Measurements from ENCODE around the gene NIM1K.
"Not testable (repeated sequence)": the region's sequence is repeated elsewhere in the genome, so short reads cannot be mapped to it uniquely, and the experiment has no call there.

NIM1K gene
- total RNA-seq, result 0 to 0.74 reads per million in 2 donors

DNA sequence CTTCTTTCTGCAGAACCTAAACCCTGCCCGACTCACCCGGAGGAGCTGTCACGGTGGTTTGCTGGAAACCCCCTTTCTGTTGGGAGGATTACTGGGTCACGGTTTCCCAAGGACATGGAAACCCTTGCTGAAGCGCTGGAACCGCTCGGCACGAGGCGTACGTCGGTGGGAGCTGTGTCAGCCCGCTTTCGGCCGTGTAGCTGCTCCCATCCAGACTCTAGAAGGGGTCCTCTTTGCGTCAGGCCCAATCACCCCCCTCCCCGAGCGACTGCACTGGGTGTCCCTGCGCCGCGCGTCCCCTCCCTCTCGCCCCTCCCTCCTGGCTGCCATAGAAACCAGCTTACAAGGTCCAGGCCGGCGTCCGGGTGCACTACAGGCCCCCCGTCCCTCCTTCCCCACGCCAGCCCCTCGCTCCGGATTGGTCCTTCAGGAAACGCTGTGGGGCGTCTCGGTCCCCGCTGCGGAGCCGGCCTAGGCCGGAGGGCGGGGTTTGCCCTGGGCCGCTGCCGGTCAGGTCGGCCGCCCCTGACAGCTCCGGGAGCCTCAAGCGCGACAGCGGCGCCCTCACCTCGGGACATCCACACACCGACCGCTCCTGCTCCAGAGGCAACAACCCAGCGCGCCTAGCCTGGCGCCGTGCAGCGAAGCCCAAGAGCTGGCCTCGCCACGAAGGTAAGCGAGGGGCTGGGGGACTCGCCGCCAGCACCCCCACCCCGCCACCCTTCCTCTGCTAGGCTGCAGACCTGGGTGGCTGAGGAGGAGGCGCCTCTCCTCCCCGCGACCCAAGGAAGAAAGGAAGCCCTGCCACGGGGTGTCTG lies at the start of gene NIM1K:
Gene NIM1K (plus strand): TSS at position 486 of the 818 bp plus-strand sequence. CDS start 53,551 bp downstream, outside the sequence.
- peak; percentile 5 to 39 (median 11) for DNase-seq

DNA sequence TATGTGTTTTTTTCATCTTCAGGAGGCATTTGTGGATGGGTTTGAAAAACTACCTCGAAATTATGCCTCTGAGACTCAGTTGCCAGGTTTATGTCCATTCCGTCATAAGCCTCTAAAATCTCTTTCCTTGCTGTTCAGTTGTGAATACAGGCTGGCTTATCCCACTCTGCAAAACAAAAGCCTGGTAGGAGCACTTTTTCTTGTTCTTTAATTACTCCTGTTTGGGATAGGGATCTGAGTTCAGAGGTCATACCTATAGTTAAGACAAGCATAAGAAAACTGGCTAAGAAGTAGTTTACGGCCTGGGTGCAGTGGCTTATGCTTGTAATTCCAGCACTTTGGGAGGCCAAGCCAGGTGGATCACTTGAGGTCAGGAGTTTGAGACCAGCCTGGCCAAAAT lies 47.0 kb upstream of the NIM1K start:
- DNase-seq, result no peak

DNA sequence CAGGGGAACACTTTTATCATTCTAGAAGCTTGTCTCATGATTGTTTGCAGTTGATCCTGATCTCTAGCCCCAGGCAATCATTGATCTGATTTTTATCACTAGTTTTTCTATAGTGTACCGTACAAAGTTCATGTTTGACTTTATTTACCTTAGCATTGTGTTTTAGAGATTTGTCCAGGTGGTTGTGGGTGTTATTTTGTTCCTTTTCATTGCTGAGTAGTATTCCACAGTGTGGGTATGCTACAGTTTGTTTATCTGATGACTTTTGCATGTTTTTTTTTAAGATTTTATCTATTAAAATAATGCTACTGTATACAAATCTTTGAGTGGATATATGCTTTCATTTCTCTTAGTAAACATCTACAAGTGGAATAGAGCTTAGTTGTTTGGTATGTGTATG lies 45.1 kb upstream of the NIM1K start:
- no peak for DNase-seq

DNA sequence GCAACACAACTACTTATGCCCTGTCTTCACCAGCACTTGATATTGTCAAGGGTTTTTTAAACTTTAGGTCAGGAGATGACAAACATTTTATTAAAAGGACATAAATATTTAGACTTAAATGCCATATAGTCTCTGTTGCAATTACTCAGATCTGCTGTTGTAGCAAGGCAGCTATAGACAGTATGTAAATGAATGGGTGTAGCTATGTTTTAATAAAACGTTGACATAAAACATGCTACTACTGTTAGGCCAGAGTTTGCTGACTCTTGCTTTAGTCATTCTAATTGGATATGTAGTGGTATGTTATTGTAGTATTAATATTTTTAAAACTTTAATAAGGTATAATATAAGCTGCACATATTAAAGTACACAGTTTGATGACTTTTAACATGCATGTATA lies 43.6 kb upstream of the NIM1K start:
- no peak for DNase-seq

DNA sequence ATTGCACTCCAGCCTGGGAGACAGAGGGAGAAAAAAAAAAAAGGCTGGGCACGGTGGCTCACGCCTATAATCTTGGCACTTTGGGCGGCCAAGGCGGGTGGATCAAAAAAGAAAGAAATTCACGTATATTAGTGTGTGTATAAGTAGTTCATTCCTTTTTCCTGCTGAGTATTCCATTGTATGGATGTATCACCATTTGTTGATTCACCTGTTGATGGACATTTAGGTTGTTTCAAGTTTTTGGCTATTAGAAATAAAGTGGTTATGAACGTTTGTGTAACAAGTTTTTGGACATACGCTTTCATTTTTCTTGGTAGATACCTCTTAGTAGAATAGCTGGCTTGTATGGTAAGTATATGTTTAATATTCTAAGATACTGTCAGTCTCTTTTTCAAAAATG lies 42.8 kb upstream of the NIM1K start:
- DNase-seq, result no peak

DNA sequence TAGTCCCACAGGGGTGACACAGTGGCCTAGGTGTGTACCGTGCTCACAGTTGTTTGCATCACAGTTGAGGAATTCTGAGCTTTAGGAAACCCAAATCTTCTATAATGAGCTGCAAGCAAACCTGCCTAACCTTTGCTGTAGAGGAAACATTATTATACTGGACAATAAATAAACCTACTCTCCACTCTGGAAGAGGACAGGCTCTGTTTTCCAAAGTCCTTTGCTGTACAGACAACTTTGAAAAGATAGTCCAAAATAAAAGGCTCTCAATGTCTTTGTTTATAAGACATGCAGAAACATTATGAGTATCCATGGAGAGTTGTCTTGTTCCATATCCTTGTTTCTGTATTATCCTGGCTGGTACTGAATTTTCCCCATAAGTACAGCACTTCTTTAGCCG lies 42.0 kb upstream of the NIM1K start:
- DNase-seq, result no peak

DNA sequence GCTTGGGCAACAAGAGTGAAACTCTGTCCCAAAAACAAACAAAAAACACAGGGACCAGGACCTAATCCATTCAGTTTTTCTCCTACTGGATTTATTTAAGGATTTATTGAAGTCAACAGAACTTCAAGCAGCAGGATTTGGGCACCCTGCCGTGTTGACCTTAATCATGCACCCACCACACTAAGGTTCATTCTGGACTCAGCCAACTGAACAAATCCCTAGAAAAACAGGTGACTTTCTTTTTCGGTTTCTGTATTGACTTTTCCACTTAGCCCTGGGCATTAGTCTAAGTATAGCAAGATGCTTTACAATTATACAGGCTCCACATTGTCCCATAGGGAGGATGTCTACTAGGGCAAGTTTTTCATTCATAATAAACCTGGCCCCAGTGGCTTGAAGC lies 41.3 kb upstream of the NIM1K start:
- DNase-seq, result no peak

DNA sequence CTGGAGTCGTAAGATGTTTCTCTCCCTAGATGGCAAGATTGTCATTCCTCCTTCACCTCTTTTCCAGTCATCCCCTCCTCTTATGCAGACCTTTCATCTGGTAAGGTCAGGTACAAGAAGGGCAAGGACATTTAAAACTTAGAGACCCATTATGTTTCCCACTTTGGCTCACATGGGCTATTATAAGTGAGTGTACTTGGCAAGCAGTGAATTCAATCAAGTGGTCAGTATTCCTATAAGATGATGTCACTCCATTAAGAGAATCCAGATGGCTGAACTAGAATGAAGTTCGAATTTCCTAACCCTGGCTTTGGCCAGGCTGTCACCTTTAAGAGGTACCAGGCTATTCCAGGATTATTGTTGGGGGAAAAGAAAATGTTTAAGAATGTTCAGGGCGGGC lies 39.1 kb upstream of the NIM1K start:
- DNase-seq, result no peak

DNA sequence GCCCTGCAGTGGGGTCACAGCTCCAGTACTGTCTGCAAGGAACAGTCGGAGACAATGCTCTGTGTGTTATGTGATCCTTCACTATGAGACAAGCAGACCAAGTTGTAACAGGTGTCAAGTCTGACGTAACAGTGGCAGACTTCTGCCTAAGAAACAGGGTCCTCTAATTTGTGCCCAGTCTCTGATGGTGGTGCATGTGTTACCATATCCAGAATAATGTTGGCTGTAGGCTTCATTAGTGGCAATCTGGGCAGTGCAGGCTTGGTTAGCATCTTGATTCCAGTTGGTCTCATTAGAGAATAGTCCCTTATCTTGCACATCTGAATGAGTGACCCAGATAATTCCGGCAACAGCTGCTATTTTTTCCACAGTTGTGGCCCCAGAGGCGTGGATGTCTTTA lies 37.6 kb upstream of the NIM1K start:
- no peak for DNase-seq

DNA sequence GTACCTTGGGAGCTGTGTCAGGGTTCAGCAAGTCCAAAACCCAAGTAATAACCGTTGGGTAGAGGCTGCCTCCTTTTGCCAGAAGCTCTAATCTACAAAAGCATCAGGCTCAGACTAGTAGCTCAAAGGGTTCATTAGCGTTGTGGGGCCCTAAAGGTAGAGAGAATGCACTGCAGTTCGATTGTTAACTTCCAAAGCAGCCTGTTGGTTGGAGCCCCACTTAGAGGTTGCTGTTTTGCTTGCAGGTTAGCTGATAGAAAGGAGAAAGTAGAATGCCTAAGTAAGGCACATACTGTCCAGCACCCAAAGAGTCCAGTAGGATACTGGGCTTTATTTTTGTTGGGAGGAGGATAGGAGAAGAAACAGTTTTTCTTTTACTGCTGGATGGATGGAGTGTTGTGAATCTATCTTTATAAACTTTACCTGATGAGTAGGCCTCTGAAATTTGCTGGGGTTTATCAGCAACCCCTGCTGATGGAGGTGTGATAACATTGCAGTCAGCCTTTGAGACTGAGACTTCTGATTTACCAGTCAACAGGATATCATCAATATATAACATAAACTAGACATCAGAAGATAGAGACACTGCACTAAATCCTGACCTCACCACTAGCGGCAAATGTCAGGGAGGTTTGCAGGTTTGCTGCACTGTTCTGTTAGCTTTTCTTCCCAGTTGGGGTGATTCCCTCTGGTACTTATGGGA lies 36.5 kb upstream of the NIM1K start:
- peak in 1 of 5 experiments; percentile 80 for DNase-seq

DNA sequence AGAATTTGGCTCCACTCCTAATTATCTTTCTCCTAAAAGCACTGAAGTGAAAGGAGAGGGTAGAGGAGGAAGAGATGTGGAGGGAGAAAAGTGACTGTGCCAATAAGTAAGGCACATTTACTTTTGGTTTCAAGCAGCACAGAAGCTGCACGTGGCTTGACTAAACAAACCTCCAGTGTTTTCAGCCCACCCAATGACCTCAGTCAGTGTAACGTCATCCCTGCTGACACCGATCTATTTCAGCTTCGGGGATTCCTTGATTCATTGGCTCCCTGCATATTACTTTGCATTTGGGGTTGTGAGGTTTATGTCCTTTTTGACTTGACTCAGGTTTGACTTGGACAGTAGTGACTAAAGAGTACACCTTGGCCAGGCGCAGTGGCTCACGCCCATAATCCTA lies 35.6 kb upstream of the NIM1K start:
- DNase-seq, result peak in 1 of 5 experiments; percentile 41

DNA sequence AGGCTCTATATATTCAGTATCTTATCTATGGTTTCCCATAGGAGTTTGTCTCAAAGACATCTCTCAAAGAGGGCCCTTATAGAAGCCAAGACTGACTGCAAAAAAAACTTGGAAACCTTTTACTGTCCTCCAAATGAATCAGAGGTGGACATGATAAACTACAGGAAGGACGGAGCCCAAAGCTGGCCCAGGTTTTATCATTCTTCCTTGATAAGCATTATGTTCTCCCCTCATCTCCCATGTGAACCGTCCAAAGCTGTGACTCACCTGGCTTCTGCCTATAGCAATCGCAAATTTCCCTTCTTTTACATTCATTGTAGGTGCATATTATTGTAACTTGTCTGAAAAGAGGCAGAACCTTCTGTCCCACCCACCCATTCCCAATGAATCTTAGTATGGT lies 35.0 kb upstream of the NIM1K start:
- no peak for DNase-seq

DNA sequence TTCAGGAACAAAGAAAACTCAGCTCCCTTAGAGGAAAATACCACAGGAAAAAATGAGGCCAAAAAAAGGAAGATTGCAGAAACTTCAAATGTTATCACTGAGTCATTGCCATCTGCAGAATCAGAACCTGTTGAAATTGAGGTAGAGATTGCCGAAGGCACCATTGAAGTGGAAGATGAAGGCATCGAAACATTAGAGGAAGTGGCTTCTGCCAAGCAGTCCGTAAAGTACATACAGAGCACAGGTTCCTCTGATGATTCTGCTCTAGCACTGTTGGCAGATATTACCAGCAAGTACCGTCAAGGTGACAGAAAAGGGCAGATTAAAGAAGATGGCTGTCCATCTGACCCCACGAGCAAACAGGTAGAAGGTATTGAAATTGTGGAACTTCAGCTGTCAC lies 30.8 kb upstream of the NIM1K start:
- DNase-seq, result peak in 1 of 5 experiments; percentile 71

DNA sequence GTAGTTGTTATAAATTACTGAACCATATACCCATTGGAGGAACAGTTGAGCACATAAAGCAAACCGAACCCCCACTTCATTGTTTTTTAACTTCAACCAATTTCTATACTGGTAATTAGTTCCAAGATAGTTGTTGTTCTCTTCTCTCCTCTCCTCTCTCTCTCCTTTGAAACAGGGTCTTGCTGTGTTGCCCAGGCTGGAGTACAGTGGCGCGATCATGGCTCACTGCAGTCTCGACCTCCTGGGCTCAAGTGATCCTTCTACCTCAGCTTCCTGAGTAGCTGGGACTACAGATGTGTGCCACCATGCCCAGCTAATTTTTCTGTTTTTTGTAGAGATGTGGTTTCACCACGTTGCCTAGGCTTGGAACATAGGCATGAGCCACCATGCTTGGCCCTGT lies 27.2 kb upstream of the NIM1K start:
- not testable (repeated sequence) for DNase-seq

DNA sequence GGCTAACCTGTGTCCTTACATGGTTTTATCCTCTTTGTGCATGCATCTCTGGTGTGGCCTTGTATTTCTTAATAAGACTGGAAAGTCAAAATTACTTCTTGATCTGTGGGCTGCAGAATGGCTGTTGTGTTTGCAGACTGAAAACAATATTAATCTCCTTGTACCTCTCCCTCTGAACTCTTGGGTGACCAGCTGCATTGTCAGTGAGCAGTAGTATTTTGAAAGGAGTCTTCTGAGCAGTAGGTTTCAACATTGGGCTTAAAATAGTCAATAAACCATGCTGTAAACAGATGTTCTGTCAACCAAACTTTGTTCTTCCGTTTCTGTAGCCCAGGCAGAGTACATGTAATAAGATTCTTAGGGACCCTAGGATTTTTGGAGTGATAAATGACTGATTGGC lies 26.7 kb upstream of the NIM1K start:
- DNase-seq, result no peak

DNA sequence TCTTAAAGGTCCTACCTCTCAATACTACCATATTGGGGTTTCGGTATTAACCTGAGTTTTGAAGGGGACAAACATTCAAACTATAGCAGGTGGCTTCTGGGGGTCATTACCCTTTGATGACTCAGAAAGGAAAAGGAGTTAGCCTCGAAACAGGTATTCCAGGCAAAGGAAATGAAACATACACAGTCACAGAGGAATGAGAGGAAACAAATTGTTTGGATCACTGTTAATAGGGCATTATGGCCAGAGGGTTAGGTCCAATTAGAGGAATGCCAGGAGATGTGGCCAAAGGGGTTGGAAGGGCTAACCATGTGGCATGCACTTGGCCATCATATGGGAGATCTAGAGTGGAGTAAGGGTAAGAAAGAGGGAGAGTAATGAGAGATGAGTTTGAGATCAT lies 23.9 kb upstream of the NIM1K start:
- DNase-seq, result no peak

DNA sequence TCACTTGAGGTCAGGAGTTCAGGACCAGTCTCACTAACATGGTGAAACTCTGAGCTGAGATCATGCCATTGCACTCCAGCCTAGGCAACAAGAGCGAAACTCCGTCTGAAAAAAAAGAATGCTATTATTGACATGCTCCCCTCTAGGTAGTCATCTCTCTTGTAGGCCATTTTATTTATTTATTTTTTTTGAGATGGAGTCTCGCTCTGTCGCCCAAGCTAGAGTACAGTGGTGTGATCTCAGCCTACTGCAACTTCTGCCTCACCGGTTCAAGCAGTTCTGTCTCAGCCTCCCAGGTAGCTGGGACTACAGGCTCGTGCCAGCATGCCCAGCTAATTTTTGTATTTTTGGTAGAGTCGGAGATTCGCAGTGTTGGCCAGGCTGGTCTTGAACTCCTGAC lies 20.6 kb upstream of the NIM1K start:
- no peak for DNase-seq

DNA sequence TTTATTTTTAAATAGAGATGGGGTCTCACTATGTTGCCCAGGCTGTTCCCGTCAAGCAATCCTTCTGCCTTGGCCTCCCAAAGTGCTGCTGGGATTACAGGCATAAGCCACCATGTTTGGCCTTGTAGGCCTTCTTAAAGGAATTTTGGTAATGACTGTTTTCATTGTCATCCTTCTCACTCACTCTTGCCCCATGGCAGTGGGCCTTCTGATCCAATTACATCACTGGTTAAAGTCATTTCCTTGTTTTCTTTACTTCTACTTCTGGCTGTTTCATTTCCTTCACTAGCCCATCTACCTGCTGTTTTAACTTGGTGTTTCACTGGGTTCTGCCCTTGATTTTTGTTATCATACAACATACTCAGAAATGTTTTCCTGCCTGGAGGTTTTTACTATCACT lies 20.1 kb upstream of the NIM1K start:
- no peak for DNase-seq

DNA sequence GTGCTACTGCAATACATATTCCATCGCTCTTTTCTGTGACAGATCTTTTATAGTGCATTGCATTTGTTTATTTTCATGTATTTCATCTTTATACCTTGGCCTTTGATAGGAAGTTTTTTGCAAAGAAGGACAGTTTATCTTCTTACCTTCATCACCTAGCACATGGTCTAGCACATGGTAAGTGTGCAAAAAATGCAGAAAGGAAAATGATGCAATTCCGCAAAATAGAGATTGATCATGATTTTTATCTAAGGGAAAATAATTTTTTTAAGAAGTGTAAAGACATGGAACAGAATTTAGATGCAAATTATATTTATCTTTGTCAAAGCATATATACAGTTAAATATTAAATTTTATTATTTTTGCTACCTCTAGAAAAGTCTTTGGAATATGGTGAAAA lies 19.2 kb upstream of the NIM1K start:
- DNase-seq, result no peak

DNA sequence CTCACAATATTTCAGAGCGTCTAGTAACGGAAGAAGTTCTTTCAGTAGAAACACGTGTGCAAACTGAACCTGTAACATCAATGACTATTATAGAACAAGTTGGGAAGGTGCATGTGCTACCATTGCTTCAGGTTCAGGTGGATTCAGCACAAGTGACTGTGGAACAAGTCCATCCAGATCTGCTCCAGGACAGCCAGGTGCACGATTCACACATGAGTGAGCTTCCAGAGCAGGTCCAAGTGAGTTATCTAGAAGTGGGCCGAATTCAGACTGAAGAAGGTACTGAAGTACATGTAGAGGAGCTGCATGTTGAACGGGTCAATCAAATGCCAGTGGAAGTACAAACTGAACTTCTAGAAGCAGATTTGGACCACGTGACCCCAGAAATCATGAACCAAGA lies 17.4 kb upstream of the NIM1K start:
- DNase-seq, result no peak

DNA sequence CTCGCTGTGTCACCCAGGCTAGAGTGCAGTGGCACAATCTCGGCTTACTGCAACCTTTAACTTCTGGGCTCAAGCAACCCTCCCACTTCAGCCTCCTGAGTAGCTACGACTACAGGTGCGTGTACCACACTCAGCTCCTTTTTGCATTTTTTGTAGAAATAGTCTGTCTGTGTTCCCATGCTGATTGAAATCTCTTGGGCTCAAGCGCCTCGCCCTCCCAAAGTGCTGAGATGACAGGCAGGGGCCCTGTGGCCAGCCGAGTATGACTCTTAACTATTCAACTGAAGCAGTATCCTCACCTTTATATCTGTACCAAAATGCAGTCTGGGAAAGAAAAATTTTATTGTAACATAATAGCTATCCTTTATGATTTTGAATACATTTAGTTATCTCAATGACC lies 12.2 kb upstream of the NIM1K start:
- no peak for DNase-seq

DNA sequence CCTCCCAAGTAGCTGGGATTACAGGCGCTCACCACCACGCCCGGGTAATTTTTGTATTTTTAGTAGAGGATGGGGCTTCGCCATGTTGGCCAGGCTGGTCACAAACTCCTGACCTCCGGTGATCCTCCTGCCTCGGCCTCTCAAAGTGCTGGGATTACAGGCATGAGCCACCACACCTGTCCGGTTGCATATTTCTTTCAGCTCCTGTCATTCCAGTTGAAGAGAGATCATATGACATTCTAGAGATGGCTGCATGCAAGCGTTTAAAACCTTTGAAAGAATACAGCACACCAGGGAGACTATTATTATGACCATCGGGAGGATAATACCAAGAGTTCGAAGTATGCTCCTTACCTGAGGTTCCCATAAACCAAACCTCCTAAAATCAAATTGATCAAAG lies 9.6 kb upstream of the NIM1K start:
- DNase-seq, result no peak

DNA sequence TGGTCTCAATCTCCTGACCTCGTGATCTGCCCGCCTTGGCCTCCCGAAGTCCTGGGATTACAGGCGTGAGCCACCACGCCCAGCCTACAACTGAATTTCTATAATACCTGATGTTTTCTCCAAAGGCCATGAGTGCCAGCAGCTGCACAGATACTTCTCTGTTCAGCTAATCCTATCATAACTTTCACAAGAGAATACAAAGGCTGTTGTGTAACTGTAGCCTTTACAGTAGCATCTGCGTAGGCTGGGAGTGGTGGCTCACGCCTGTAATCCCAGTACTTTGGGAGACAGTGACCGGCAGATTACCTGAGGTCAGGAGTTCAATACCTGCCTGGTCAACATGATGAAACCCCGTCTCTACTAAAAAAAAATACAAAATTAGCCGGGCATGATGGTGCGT lies 8.9 kb upstream of the NIM1K start:
- DNase-seq, result not testable (repeated sequence)

Measured in T-helper 2 cell (primary cell).